ENCODE results near the gene TMEM127. TPM values are rescaled to one million over a fixed set of nuclear protein-coding genes. Genes with fewer than 3 reads are reported as not detected.

Gene TMEM127
- total and polyA plus RNA-seq, 11 donors = 18.6 to 134 (median 103) TPM

GRCh38 chr2:96306370-96306769 is 40.6 kb upstream of the TMEM127 start:
- no peak for DNase-seq
- peak overlapping the region; percentile 66 to 98 (median 82) for H3K4me3 ChIP-seq
- intact Hi-C loops (cut with DNase I) = loop anchor here in 6 of 10 donors (5.0 to 10.0 kb wide), 5 partner anchors 36 to 201 kb away; partner anchors contain the start of gene NEURL3 (in 3 of the 6)
- H3K4me1 ChIP-seq = peaks cover 0 to 31% (median 19%) of the 10 kb centered on the region in 12 donors
- 85 to 92% (median 91%) methylated on average over 3 of the region's 3 CpGs for WGBS, 4 donors
- TF ChIP-seq POLR2A (IDR thresholded peaks at IDR 0.05) (no peak), CTCF (IDR thresholded peaks at IDR 0.05) (no peak)
- no peaks in the 10 kb centered on the region for H3K9me3 ChIP-seq
- peak overlapping the region in 9 of 12 donors; percentile 87 to 94 (median 89) for H3K27ac ChIP-seq
- no peaks in the 10 kb centered on the region for H3K27me3 ChIP-seq
- no peak for ATAC-seq
- H3K36me3 ChIP-seq = peaks cover 0 to 33% (median 27%) of the 10 kb centered on the region in 9 donors

- H3K9me3 ChIP-seq = no peaks in the 10 kb centered on the region
- ATAC-seq (peak in 2 of 4 donors; percentile 2), DNase-seq (no peak)
- no peaks in the 10 kb centered on the region for H3K27me3 ChIP-seq
- TF ChIP-seq CTCF (IDR thresholded peaks at IDR 0.05) (no peak), POLR2A (IDR thresholded peaks at IDR 0.05) (no peak)
- H3K36me3 ChIP-seq = peaks cover 0 to 37% (median 31%) of the 10 kb centered on the region in 9 donors
- 23 to 33% (median 26%) methylated on average over 9 of the region's 9 CpGs for WGBS, 4 donors
- peaks cover 0 to 31% (median 19%) of the 10 kb centered on the region in 12 donors for H3K4me1 ChIP-seq
- H3K27ac ChIP-seq = peak overlapping the region; percentile 64 to 94 (median 89)
- intact Hi-C loops (cut with DNase I) = loop anchor here in 8 of 10 donors (1.0 to 10.0 kb wide), 8 partner anchors 36 to 203 kb away; partner anchors contain the start of genes CIAO1 (in 3 of the 8) and NEURL3 (in 3 of the 8)
- peak overlapping the region; percentile 66 to 98 (median 82) for H3K4me3 ChIP-seq
Observed at GRCh38 chr2:96305979-96306308, 40.1 kb upstream of the TMEM127 start.

GRCh38 chr2:96305091-96305978 is 39.5 kb upstream of the TMEM127 start, which contains the start of gene SNRNP200:
Gene SNRNP200 (minus strand): TSS chr2:96305546. CDS start chr2:96305437, 109 bp downstream.
- Histone ChIP-seq H3K4me1 (peaks cover 0 to 31% (median 19%) of the 10 kb centered on the region in 12 donors), H3K27ac (peak within 1 kb of the TSS; percentile 64 to 94 (median 89)), H3K9me3 (no peaks in the 10 kb centered on the region), H3K27me3 (no peaks in the 10 kb centered on the region), H3K4me3 (peak within 1 kb of the TSS; percentile 66 to 98 (median 82)), H3K36me3 (peaks cover 0 to 43% (median 37%) of the 10 kb centered on the region in 9 donors)
- 0 to 1% (median 0%) methylated on average over 53 to 61 of the region's 61 CpGs for WGBS, 4 donors
- DNase-seq (peak; percentile 88 to 94 (median 90)), ATAC-seq (peak; percentile 96 to 100 (median 100))
- intact Hi-C loops (cut with DNase I) = loop anchor here in 8 of 10 donors (1.0 to 10.0 kb wide), 8 partner anchors 37 to 204 kb away; partner anchors contain the start of genes CIAO1 (in 3 of the 8) and NEURL3 (in 3 of the 8)
- no peak for TF ChIP-seq CTCF (IDR thresholded peaks at IDR 0.05)
- TF ChIP-seq POLR2A (IDR thresholded peaks at IDR 0.05) = peak in 1 of 2 donors; percentile 80

GRCh38 chr2:96304606-96305005 is 38.8 kb upstream of the TMEM127 start:
- TF ChIP-seq CTCF (IDR thresholded peaks at IDR 0.05) (no peak), POLR2A (IDR thresholded peaks at IDR 0.05) (no peak)
- Histone ChIP-seq H3K4me1 (peaks cover 0 to 31% (median 19%) of the 10 kb centered on the region in 12 donors), H3K36me3 (peaks cover 0 to 50% (median 45%) of the 10 kb centered on the region in 9 donors), H3K27ac (peak overlapping the region in 8 of 12 donors; percentile 64 to 94 (median 89)), H3K4me3 (peak overlapping the region; percentile 66 to 98 (median 82)), H3K9me3 (no peaks in the 10 kb centered on the region), H3K27me3 (no peaks in the 10 kb centered on the region)
- no peak for DNase-seq
- 61 to 70% (median 67%) methylated on average over 11 of the region's 11 CpGs for WGBS, 4 donors
- intact Hi-C loops (cut with DNase I) = loop anchor here in 9 of 10 donors (1.0 to 10.0 kb wide), 9 partner anchors 37 to 205 kb away; partner anchors contain the start of genes CIAO1 (in 5 of the 9), NEURL3 (in 5 of the 9) and TMEM127 (in 2 of the 9)
- no peak for ATAC-seq

Measured in heart left ventricle (tissue), 16 donors.